Fibroblast of pulmonary artery (primary cell): ENCODE measurements around the gene NASP.

Experiments used
- DNase-seq: peaks from one replicate; pipeline ENCODE4 v3.0.0-alpha.2; 2010; ENCODE audit warnings: low read depth
- H3K4me3 ChIP-seq: replicated peaks from 2 replicates; pipeline ENCODE4 v1.5.1; 2011; ENCODE audit warnings: low read depth, mild to moderate bottlenecking, control low read depth, low read length, moderate library complexity
- TF ChIP-seq, protein P1 (sequence below): IDR thresholded peaks from 2 replicates; pipeline ENCODE4 v1.5.1; 2011; ENCODE audit warnings: mild to moderate bottlenecking, control low read depth, low read length, inconsistent platforms; ENCODE audit errors: missing control alignments

Gene NASP

DNA sequence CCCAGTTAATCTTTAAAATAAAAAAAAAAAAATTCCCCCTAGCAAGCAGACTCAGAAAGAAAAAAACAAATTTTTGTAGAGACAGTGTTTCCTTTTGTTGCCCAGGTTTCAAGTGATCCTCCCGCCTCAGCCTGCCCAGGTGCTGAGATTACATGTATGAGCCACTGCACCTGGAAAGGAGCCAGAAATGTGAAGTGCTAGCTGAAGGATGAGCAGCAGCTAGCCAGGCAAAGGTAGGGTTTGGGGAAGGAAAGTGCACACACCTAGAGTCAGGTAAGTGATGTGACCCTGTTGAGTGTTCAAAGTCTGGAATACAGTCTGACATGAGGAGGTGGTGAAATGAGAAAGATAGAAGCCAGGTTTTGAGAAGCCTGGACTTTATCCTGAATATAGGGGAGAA lies 31.5 kb upstream of the NASP start:
- H3K4me3 ChIP-seq = no peak overlapping the region
- DNase-seq = no peak
- TF ChIP-seq, protein P1, sequence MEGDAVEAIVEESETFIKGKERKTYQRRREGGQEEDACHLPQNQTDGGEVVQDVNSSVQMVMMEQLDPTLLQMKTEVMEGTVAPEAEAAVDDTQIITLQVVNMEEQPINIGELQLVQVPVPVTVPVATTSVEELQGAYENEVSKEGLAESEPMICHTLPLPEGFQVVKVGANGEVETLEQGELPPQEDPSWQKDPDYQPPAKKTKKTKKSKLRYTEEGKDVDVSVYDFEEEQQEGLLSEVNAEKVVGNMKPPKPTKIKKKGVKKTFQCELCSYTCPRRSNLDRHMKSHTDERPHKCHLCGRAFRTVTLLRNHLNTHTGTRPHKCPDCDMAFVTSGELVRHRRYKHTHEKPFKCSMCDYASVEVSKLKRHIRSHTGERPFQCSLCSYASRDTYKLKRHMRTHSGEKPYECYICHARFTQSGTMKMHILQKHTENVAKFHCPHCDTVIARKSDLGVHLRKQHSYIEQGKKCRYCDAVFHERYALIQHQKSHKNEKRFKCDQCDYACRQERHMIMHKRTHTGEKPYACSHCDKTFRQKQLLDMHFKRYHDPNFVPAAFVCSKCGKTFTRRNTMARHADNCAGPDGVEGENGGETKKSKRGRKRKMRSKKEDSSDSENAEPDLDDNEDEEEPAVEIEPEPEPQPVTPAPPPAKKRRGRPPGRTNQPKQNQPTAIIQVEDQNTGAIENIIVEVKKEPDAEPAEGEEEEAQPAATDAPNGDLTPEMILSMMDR = no peak

DNA sequence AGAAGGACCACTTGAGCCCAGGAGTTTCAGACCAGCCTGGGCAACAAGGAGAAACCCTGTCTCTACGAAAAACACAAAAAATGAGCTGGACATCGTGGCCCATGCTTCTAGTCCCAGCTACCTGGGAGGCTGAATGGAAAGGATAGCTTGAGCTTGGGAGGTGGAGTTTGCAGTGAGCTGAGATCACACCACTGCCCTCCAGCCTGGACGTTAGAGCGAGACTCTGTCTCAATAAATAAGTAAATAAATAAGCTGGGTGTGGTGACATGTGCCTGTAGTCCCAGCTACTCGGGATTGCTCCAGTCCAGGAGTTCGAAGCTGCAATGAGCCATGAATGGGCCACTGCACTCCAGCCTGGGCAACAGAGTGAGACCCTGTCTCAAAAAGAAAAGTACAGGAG lies 29.6 kb upstream of the NASP start:
- H3K4me3 ChIP-seq = no peak overlapping the region
- TF ChIP-seq, protein P1 = no peak
- DNase-seq = no peak

DNA sequence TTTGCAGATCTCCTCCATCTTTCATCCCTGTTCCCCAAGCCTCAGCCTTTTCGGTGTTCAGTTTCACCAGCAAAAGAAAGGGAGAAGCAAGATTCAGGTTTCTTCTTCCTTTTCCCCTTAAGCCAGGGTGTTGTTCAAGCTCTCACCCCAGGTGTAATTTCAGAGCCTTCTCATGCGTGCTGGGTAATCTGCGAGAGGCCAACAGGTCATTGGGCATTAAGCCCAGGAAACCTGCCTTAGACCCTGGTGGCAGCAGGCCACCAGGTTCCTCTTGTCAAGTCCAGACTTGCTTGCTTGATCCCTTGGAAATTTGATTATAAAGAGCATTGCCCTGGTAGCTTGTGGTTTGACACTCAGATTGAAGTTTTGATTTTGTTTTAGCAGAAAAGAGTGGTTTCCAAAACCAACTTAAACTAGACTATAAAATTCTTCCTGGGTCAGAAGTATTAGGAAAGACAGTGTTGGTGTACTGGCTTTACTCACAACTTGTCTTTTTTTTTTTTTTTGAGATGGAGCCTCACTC lies 26.4 kb upstream of the NASP start:
- no peak for DNase-seq

DNA sequence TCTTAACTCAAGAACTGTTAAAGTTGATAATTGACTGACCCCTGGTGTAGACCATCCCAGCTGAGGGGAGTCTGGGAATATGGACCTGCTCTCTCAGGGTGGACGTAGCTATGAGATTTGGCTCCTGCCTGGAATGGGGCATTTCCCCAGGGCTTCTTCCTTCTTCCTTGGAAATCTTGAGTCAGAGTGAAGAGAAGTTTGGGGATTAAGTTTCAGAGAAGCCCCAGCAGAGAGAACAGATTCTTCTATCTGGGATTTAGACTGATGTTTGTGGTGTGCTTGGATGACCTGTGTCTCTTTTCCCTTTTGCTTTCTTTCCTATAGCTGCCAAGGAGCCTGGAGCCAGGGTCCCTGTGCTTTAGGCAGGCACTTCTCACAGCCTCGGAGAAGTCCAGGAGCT lies 20.0 kb upstream of the NASP start:
- DNase-seq = no peak
- TF ChIP-seq, protein P1 = no peak

More for the DNA sequence above, 26.4 kb upstream of the NASP start:
- TF ChIP-seq, protein P1 = no peak
- H3K4me3 ChIP-seq = no peak overlapping the region

DNA sequence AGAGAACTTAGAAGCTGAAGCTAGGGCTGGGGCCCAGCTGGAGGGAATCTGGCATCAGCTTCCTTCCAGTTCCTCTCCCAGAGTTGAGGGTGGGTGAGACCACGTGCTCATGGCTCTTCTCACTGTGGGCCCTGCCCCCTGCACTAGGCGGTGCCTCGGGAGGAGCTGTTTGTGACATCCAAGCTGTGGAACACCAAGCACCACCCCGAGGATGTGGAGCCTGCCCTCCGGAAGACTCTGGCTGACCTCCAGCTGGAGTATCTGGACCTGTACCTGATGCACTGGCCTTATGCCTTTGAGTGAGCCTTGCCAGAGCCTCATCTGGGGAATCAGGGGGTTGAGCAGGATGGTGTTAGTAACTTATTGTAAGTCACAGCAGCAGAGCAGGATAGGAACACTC lies 17.1 kb upstream of the NASP start:
- no peak overlapping the region for H3K4me3 ChIP-seq
- DNase-seq = peak; percentile 29
- TF ChIP-seq, protein P1 = no peak

More for the DNA sequence above, 20.0 kb upstream of the NASP start:
- H3K4me3 ChIP-seq = no peak overlapping the region

DNA sequence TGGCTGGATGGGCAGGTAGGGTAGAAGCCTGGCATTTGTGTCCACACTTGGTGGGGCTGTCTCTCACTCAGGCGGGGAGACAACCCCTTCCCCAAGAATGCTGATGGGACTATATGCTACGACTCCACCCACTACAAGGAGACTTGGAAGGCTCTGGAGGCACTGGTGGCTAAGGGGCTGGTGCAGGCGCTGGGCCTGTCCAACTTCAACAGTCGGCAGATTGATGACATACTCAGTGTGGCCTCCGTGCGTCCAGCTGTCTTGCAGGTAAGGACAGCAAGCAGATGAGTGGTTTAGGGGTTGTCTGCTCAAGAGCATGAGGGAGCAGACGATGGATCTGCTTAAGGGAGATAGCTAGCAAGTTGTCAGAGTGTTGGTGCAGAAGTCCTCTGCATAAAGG lies 15.9 kb upstream of the NASP start:
- no peak for DNase-seq
- H3K4me3 ChIP-seq = no peak overlapping the region
- TF ChIP-seq, protein P1 = no peak

DNA sequence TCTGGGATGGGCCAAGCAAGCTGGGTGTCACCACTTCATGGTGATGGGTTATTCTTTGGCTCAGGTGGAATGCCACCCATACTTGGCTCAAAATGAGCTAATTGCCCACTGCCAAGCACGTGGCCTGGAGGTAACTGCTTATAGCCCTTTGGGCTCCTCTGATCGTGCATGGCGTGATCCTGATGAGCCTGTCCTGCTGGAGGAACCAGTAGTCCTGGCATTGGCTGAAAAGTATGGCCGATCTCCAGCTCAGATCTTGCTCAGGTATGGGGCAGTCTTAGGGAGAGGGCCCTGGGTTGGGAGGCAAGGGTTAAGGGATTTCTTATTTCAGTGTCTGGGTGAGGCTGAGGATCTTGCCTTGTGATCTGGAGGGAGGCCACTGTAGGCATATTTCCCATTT lies 15.4 kb upstream of the NASP start:
- no peak overlapping the region for H3K4me3 ChIP-seq
- no peak for DNase-seq
- TF ChIP-seq, protein P1 = no peak
